ENCODE data around the gene CAMKK2. TPM values are rescaled to one million over a fixed set of nuclear protein-coding genes. Genes with fewer than 3 reads are reported as not detected.

Gene CAMKK2
- polyA plus RNA-seq, 1 donor from 2014 or later, result 29.2 TPM

- no peaks in the 10 kb centered on the region for H3K9me3 ChIP-seq (ENCODE audit: low read length)
- peak overlapping the region; percentile 64 for H3K27ac ChIP-seq (ENCODE audit: low read length)
- no peaks in the 10 kb centered on the region for H3F3A ChIP-seq (ENCODE audit: insufficient read depth, low read length, poor library complexity, severe bottlenecking)
- H3K79me2 ChIP-seq (replicated peaks; ENCODE audit: insufficient read depth, low read length), result no peaks in the 10 kb centered on the region
- H3K36me3 ChIP-seq (ENCODE audit: insufficient read depth, low read length), result peaks cover 4% of the 10 kb centered on the region
- no peaks in the 10 kb centered on the region for H3K9me2 ChIP-seq (ENCODE audit: insufficient read depth, low read length)
- H3K4me3 ChIP-seq (ENCODE audit: low read length), result no peak overlapping the region
- H2AFZ ChIP-seq (ENCODE audit: low read depth, low read length), result no peak overlapping the region
- H3K9ac ChIP-seq (ENCODE audit: low read length), result no peak overlapping the region
- no peaks in the 10 kb centered on the region for H4K20me1 ChIP-seq (ENCODE audit: insufficient read depth)
- H3K4me2 ChIP-seq (ENCODE audit: low read length), result no peak overlapping the region
- TF ChIP-seq POLR2AphosphoS5 (IDR thresholded peaks at IDR 0.05) (no peak), EZH2 (IDR thresholded peaks at IDR 0.05; ENCODE audit: borderline replicate concordance, insufficient read depth, low read length, poor library complexity, severe bottlenecking) (no peak), SMC3 (conservative IDR thresholded peaks at IDR 0.05; ENCODE audit: poor library complexity) (no peak), RAD21 (conservative IDR thresholded peaks at IDR 0.05) (no peak), CTCF (IDR thresholded peaks at IDR 0.05; ENCODE audit: poor library complexity, severe bottlenecking) (no peak), EP300 (conservative IDR thresholded peaks at IDR 0.05; ENCODE audit: poor library complexity, severe bottlenecking) (no peak), TAF1 (IDR thresholded peaks at IDR 0.05; ENCODE audit: low read depth) (no peak), MXI1 (conservative IDR thresholded peaks at IDR 0.05; ENCODE audit: poor library complexity, severe bottlenecking) (no peak), REST (IDR thresholded peaks at IDR 0.05; ENCODE audit: borderline replicate concordance) (no peak)
- no peaks in the 10 kb centered on the region for H3K27me3 ChIP-seq (ENCODE audit: insufficient read depth, low read depth, low read length)
Observed at GRCh38 chr12:121331248-121331647, 34.7 kb upstream of the CAMKK2 start.

GRCh38 chr12:121330692-121331091, 34.2 kb upstream of the CAMKK2 start:
- Histone ChIP-seq H2AFZ (ENCODE audit: low read depth, low read length) (no peak overlapping the region), H3K4me2 (ENCODE audit: low read length) (no peak overlapping the region), H3K79me2 (replicated peaks; ENCODE audit: insufficient read depth, low read length) (no peaks in the 10 kb centered on the region), H3K36me3 (ENCODE audit: insufficient read depth, low read length) (peaks cover 4% of the 10 kb centered on the region), H3K9me2 (ENCODE audit: insufficient read depth, low read length) (no peaks in the 10 kb centered on the region), H3K27me3 (ENCODE audit: insufficient read depth, low read depth, low read length) (no peaks in the 10 kb centered on the region), H3K9me3 (ENCODE audit: low read length) (no peaks in the 10 kb centered on the region), H3K27ac (ENCODE audit: low read length) (peak overlapping the region; percentile 64), H3F3A (ENCODE audit: insufficient read depth, low read length, poor library complexity, severe bottlenecking) (no peaks in the 10 kb centered on the region), H3K9ac (ENCODE audit: low read length) (peak overlapping the region; percentile 10), H4K20me1 (ENCODE audit: insufficient read depth) (no peaks in the 10 kb centered on the region), H3K4me3 (ENCODE audit: low read length) (no peak overlapping the region)
- TF ChIP-seq REST (IDR thresholded peaks at IDR 0.05; ENCODE audit: borderline replicate concordance) (no peak), EZH2 (IDR thresholded peaks at IDR 0.05; ENCODE audit: borderline replicate concordance, insufficient read depth, low read length, poor library complexity, severe bottlenecking) (no peak), EP300 (conservative IDR thresholded peaks at IDR 0.05; ENCODE audit: poor library complexity, severe bottlenecking) (peak; percentile 67), SMC3 (conservative IDR thresholded peaks at IDR 0.05; ENCODE audit: poor library complexity) (no peak)
